Neutrophil (primary cell): ENCODE results near the gene HAP1.

Source experiments
- H3K27ac ChIP-seq: fragments of 200-600 bp; sonication (generic); 2 replicates; pipeline ENCODE4 v1.5.1; 2016; ENCODE audit warnings: mild to moderate bottlenecking, moderate library complexity
- H3K27me3 ChIP-seq: fragments of 200-600 bp; sonication (generic); 2 replicates; pipeline ENCODE4 v1.6.0; 2016; ENCODE audit warnings: mild to moderate bottlenecking
- H3K36me3 ChIP-seq: fragments of 200-600 bp; sonication (generic); 2 replicates; pipeline ENCODE4 v1.5.1; 2017
- H3K4me1 ChIP-seq, 2 experiments: fragments of 200-600 bp in 1 of 2; sonication (generic) in 1 of 2; 1 replicate in 1 of 2; 2 replicates in 1 of 2; pipeline versions ENCODE4 v1.5.1 to v1.6.1; 2013 to 2016; ENCODE audit warnings: low read depth in 1 of 2, low read length in 1 of 2, mild to moderate bottlenecking in 1 of 2, moderate library complexity in 1 of 2; ENCODE audit not compliant: control insufficient read depth in 1 of 2, insufficient read depth in 1 of 2
- H3K4me3 ChIP-seq, 2 experiments: fragments of 200-600 bp in 1 of 2; sonication (generic) in 1 of 2; 1 replicate in 1 of 2; 2 replicates in 1 of 2; pipeline ENCODE4 v1.5.1; 2013 to 2016; ENCODE audit warnings: low read depth in 1 of 2, low read length in 1 of 2, mild to moderate bottlenecking in 1 of 2, moderate library complexity in 1 of 2
- H3K9me3 ChIP-seq: fragments of 200-600 bp; sonication (generic); 2 replicates; pipeline ENCODE4 v1.5.1; 2016
- TF ChIP-seq, protein P1 (sequence below): fragments of 200-600 bp; sonication (generic); IDR thresholded peaks from 2 replicates; pipeline ENCODE4 v1.5.1; 2016; ENCODE audit warnings: antibody characterized with exemption

HAP1 gene

DNA sequence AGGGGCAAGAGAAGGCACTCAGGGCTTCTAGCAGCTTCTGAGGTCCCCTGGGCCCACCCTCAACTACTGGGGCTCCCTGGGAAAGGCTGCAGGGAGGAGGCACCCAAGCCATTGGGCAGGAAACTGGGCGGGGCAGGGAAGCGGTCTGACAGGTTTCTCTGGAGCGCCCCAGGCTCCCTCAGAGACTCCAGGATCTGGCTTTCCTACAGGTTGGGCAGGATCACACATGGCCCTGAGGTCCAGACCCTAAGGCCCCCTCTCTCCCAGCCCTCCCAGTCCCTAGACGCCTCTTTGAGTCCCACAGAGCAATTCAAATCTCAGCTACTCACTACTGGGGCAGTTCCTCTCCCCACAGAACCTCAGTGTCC, 37.8 kb upstream of the HAP1 start:
- no peaks in the 10 kb centered on the region for H3K36me3 ChIP-seq
- no peaks in the 10 kb centered on the region for H3K4me1 ChIP-seq
- H3K9me3 ChIP-seq: no peaks in the 10 kb centered on the region
- no peaks in the 10 kb centered on the region for H3K27me3 ChIP-seq
- TF ChIP-seq, protein P1, sequence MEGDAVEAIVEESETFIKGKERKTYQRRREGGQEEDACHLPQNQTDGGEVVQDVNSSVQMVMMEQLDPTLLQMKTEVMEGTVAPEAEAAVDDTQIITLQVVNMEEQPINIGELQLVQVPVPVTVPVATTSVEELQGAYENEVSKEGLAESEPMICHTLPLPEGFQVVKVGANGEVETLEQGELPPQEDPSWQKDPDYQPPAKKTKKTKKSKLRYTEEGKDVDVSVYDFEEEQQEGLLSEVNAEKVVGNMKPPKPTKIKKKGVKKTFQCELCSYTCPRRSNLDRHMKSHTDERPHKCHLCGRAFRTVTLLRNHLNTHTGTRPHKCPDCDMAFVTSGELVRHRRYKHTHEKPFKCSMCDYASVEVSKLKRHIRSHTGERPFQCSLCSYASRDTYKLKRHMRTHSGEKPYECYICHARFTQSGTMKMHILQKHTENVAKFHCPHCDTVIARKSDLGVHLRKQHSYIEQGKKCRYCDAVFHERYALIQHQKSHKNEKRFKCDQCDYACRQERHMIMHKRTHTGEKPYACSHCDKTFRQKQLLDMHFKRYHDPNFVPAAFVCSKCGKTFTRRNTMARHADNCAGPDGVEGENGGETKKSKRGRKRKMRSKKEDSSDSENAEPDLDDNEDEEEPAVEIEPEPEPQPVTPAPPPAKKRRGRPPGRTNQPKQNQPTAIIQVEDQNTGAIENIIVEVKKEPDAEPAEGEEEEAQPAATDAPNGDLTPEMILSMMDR: no peak
- no peak overlapping the region for H3K4me3 ChIP-seq
- H3K27ac ChIP-seq: no peak overlapping the region

DNA sequence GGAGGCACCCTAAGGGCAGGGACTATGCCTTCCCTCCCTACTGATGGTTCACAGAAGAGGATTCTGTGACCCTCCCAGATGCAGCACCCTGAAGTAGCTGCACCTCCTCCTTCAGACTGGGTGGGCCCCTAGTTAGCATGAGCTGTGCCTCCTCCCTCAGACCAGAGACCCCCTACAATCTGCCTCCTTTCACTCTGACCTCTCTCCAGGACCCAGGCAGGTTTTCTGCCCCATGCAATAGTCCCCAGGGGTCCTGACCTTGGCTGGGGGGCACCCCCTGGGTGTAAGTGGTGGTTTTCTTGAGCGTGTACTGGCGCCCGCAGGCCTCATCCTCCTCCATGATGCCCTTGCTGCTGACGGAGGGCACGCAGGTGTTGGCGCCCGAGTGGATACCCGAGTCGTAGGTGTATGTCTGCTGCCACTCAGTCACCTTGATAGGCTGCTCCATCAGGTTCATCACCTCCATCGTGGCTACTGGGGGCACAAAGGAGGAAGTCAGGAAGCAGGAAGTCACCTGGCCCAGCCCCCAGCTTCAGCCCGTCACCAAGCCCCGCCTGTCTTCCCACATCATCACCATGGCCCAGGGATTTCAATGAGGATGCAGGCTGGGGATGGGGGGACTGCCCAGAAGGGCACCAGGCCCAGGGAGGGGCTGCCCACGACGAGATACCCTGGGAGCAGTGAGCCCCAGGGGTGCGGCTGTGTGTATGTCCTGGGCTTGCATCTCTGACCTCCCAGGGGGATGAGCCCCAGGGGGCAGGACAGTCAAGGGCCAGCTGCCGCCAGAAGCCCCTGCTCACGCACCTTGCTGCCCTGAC, 37.2 kb upstream of the HAP1 start:
- H3K4me1 ChIP-seq: no peaks in the 10 kb centered on the region
- no peak overlapping the region for H3K4me3 ChIP-seq
- no peaks in the 10 kb centered on the region for H3K9me3 ChIP-seq
- H3K27ac ChIP-seq: no peak overlapping the region
- TF ChIP-seq, protein P1: no peak
- no peaks in the 10 kb centered on the region for H3K27me3 ChIP-seq
- H3K36me3 ChIP-seq: no peaks in the 10 kb centered on the region

DNA sequence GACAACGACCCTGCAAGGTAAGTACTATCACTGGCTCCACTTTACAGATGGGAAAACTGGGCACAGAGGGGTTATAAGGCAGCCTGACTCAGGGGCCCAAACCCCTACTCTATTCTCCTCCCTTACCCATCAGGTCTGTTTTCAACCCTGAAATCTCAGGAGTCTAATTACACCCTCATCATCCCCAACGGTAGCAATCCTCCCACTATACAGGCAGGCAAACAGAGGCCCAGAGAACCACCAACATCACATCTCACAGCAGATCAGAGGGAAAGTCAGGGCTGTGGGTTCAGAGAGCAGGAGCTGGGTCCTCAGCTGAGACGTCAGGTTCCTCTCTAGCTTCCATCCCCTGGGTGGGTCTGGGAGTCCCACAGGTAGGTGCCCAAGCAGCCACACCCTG, 35.5 kb upstream of the HAP1 start:
- no peak overlapping the region for H3K4me3 ChIP-seq
- H3K27me3 ChIP-seq: no peaks in the 10 kb centered on the region
- H3K9me3 ChIP-seq: no peaks in the 10 kb centered on the region
- no peaks in the 10 kb centered on the region for H3K36me3 ChIP-seq
- TF ChIP-seq, protein P1: no peak
- no peaks in the 10 kb centered on the region for H3K4me1 ChIP-seq
- H3K27ac ChIP-seq: no peak overlapping the region

DNA sequence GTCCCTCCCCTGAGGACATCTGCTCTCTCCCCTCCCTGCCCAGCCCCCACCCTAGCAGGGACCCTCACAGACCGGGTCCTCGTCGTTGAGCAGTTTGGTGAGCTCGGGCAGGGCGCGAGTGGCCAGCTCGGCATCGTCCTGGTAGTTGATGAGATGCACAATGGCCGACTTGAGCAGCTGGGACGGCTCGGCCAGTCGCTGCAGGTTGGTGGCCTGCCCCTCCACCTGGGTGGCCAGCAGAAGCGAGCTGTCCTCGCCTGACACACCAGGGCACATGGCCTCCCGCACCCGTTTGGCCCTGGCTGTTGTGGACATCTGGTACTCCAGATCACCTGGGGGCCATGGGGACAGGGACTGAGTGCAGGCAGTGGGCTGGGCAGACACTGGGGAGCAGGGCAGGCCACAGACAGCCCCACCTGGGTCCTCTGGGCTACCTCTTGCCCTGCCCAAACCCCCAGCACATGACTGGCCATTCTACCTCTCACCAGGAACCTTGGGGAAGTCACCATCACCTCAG, 35.0 kb upstream of the HAP1 start:
- TF ChIP-seq, protein P1: no peak
- H3K36me3 ChIP-seq: no peaks in the 10 kb centered on the region
- no peaks in the 10 kb centered on the region for H3K27me3 ChIP-seq
- H3K27ac ChIP-seq: no peak overlapping the region
- no peak overlapping the region for H3K4me3 ChIP-seq
- no peaks in the 10 kb centered on the region for H3K4me1 ChIP-seq
- H3K9me3 ChIP-seq: no peaks in the 10 kb centered on the region

DNA sequence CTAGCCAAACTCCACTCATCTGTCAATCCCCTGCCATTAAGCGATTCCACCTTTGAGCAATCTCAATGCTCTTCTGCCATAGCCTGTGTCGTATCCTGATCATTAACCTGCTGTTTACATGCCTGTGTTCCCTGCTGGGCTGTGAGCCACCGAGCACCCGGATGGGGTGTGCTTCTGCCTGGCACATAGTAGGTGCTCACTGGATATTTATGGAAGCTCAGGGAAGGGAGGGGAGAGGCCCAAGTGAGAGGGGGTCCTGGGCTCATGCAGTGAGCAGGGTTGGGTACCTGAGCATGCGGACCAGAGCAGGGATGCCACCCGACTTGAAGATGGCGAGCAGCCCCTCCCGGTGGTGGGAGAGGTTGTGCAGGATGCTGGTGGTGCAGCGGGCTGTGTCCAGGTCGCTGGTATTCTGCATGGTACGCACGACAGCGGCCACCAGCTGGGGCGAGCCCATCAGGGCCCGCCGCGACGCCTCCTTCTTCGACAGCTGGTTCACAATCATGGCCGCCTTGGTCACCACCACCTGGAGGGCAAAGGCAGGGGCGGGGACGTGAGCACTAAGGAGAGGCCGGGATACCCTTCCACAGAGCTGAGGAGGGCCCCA, 34.3 kb upstream of the HAP1 start:
- Histone ChIP-seq H3K4me1 (no peaks in the 10 kb centered on the region), H3K4me3 (no peak overlapping the region), H3K36me3 (no peaks in the 10 kb centered on the region), H3K27ac (no peak overlapping the region), H3K9me3 (no peaks in the 10 kb centered on the region), H3K27me3 (no peaks in the 10 kb centered on the region)
- TF ChIP-seq, protein P1: no peak
